GM18499 (cell line): ENCODE measurements around the gene SUMF1.

ENCODE experiments used
- ATAC-seq: cut with Tn5 transposase; IDR thresholded peaks from one replicate; pipeline ENCODE4 v1.9.1; 2021; ENCODE audit warnings: moderate number of reproducible peaks; ENCODE audit not compliant: insufficient read depth, unreplicated experiment

Gene SUMF1

GRCh38 chr3:4419386-4419785 lies 47.7 kb downstream of the SUMF1 start:
- ATAC-seq = no peak

DNA sequence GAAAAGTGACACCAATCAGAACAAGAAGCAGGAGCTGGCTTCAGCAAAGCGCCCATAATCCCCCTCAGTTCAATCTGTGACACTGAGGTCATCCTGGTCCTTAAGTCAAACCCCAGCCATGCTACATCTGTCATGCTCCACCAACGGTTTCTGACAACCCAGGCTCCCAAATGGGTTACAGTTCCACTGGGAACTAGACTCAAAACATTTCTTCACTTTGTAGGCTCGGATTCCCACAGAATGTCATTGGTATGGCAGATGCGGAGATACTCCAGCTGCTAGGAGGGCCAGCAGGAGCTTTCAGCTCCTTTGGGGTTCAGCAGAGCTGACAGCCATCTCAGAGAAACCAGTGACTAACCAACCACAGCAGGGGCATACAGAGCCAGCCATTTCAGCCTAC lies 48.9 kb downstream of the SUMF1 start:
- no peak for ATAC-seq

GRCh38 chr3:4417449-4417848 lies 49.6 kb downstream of the SUMF1 start:
- no peak for ATAC-seq

DNA sequence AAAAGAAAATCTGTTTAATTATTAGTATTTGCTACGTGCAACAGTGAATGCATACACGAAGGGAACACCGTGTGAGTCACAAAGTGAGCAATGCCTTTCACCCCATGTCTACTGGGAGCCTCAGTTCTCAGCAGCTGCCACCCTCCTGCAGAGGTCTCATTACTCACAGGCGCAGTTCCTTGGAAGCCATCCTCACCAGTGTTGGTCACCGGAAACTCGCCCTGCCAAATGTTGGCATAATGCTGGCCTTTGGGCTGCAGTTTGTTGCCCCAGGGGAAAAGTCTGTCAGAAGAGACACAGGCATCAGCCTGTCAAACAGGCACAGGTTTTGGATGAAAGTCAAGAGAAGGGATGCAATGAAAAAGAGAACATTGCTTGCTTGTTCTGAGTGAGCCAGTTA lies 50.1 kb downstream of the SUMF1 start:
- ATAC-seq = no peak

GRCh38 chr3:4416427-4416945 lies 50.6 kb downstream of the SUMF1 start:
- ATAC-seq = no peak

GRCh38 chr3:4413467-4413866 lies 53.6 kb downstream of the SUMF1 start:
- no peak for ATAC-seq

DNA sequence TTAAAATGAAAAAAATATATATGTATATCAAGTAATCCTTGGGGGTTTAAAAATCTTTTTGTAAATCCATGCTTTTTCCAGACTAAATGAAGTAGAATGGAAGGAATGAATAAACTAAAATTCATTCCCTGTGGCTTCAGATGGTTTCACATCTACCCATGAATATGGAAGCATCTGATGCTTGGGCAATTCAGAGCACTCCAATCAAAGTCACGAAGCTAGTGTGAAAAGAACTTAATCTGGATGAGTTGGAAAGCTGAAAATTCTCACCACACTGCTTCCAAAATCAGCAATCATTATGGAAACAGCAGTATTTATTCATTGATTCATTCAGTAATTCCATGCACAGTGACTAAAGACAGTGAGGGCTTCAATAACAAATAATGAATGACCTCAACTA lies 55.2 kb downstream of the SUMF1 start:
- no peak for ATAC-seq

DNA sequence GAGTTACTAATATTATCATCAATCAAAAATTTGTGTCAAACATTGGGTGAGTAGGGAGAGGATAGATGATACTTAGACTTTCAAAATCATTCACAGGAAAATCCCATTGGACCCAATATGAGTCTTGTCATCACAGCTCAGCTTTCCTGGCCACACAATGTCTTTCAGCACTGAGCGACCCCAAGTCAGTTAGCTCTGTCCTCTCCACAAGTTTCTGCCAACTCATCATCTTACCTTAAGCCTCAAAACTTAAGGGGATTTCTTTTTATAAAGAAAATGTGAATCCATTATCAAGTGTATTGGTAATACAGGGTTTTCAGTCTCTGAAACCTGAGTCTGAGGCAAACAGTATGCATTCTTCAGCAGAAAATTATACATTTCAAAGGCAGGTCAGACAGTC lies 55.8 kb downstream of the SUMF1 start:
- no peak for ATAC-seq

- ATAC-seq = no peak
Measured at GRCh38 chr3:4410606-4411005, 56.5 kb downstream of the SUMF1 start.

DNA sequence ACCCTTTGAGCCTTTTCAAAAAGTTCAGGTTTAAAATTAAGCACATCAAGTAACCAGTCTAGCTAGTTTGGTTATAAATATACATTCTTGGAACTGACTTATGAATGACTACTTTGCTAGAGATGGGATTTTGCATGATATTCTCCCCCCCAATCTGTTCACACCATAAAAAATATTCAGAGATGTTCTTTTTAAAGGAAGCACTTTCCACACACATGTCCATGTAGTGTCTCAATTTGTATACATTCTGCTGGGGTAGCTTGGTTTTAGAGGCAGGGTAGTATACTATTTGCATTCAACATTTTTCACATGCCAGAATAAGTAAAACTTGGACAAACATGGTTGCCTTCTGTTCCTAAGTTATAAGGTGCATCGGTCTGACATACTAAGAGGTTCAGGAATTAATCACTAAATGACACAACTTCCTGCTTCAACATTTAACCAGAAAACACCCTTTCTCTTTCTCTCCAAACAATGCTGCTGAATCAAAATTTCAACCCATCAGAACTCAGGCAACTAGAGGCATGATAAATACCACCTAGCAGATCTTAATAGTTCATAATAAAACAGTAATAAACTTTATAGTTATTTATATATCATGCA lies 57.0 kb downstream of the SUMF1 start:
- ATAC-seq = no peak

DNA sequence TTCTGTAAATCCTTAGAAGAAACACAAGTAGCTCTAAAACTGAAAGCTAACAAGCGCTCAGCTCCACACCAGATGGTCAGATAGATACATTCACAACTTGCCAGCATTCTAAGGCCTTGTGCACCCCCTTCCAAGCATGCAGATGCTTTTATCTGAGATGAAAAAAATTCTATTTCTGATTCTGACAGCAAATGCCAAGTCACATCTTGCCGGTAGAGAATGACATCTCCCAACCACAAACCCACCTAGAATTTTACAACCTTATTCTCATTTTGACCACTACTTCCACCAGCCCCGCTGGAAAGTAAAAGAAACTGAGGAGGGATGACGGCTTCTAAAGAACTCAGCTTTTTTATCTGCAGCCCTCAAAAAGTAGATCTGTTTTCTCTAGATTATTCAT lies 57.7 kb downstream of the SUMF1 start:
- ATAC-seq = no peak

DNA sequence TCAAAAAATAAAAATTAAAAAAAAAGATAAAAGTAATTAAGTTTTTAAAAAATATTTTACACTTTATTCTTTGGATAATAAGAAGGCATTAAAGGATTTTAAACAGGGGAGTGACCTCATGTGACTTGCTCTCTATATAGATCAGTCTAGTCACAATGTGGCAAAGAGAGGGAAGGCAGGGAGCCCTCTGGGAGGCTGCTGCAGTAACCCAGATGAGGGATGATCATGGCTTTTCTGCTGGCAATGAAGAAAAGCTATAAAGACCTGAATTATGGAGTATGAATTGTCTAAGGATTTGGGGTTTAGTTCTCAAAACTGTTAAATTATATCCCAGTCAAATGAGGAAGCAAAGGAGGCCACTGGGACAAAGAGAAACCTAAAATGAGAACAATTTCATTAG lies 58.1 kb downstream of the SUMF1 start:
- no peak for ATAC-seq

DNA sequence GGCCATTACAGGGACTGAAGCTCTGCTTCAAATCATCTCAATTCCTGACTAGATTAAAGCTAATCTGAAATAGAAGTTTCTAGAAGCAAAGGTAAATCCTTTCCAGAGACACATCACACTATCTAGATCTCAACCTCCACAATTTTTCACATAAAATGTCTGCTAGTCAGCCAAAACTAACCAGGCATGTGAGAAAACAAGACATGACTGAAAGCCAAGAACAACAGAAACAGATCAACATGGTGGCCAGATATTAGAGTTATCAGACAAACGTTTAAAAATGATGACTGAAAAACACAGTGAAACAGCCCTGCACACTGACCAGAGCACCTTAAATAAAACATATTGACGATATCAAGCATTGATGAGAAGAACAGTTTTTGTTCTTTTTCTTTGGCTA lies 59.1 kb downstream of the SUMF1 start:
- no peak for ATAC-seq

DNA sequence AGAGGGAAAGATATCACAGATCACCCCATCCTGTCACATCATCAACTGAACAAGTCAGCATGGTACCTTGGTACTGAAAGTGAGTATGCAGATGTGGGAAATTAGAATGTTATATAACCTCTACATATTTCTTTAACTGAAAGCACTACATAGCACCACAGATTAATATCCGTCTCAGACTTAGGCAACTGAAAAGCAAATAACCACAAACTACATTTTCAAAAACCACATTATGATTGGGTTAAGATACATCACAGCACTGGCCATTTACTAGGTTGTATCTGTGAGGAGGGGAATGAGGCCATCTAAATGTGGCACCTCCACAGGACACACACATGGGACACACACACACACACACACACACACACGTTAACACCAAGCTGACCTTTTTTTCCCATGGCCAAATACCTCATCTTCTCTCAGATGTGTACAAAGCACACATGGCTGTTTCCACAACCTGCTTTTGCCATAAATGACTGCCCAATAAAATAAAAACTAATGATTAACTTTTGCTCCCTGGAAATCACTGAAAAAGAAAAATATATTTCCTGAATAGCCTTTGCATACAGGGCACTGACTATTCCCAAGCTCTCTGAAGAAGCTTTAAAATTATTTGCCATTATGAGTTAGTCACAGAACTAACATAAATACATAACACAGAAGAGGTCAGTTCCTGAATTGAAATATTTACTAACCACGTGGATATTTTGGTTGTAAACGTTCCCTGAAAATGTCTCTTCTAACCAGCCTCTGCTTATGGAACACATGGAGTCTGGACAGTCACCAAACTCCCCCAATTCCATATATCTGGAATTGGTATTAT lies 60.1 kb downstream of the SUMF1 start:
- peak; percentile 40 for ATAC-seq

DNA sequence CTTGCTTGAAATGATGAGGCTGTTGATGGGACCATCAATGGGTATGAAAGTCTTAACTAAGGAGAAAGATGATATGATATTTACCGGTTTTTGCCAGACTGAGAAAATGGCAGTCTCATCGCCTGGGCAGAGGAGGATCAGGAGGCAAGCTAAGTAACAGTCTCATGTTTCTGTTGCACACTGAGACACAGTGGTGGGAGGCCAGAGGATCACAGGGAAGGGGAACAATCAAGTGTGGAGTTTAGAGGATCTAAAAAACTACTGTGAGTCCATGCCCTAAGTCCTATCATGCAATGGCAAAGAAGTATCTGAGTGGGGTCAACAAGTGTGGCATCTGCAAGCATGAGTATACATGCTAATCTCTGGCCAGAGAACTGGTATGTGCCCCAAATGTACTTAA lies 62.2 kb downstream of the SUMF1 start:
- ATAC-seq = no peak

DNA sequence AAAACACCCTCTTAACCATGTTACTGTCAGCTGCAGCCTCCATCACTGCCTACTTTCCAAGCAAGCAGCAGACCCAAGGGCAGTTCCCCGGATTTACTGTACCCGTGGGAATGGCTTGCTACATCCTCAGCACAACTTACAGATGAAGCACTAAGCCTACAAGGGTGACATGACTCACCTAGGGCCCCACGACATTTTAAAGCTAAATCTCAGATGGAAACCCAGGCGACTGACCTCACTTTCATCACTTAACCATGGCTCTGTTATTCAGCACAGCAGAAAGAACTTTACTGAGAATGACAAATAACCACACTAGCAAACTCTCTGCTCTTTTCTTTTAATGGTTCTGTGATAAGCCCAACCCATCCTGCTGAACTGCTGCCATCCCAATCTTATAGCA lies 65.6 kb downstream of the SUMF1 start:
- no peak for ATAC-seq

DNA sequence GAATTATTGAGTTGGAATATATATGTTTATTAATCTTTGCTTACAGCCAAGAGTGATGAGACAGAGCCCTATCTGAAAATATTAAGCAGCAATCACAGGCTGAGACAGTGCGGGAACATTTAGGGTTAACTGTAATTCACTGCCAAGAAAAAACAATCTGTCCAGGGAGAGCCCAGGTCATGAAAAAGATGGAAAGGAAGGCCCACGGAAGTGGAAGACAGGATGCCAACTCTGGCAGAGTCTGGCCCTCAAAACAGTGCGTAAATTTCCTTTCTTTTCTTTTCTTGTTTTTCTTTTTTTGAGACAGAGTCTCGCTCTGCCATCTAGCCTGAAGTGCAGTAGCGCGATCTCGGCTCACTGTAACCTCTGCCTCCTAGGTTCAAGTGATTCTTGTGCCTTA lies 67.6 kb downstream of the SUMF1 start:
- no peak for ATAC-seq

DNA sequence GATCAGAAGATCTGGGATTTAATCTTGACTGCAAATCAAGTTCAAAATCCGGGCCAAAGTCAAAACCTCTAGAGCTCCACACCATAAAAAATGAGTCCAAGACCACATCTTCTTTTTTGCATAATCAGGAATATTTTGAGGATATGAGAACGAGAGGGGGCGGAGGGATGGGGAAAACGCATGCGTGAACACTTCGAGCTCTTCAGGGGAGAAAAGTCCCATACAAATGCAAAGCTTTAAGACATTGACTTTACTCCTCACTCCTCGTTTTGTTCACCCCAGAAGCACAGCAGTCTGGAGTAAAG lies 68.2 kb downstream of the SUMF1 start:
- ATAC-seq = no peak

DNA sequence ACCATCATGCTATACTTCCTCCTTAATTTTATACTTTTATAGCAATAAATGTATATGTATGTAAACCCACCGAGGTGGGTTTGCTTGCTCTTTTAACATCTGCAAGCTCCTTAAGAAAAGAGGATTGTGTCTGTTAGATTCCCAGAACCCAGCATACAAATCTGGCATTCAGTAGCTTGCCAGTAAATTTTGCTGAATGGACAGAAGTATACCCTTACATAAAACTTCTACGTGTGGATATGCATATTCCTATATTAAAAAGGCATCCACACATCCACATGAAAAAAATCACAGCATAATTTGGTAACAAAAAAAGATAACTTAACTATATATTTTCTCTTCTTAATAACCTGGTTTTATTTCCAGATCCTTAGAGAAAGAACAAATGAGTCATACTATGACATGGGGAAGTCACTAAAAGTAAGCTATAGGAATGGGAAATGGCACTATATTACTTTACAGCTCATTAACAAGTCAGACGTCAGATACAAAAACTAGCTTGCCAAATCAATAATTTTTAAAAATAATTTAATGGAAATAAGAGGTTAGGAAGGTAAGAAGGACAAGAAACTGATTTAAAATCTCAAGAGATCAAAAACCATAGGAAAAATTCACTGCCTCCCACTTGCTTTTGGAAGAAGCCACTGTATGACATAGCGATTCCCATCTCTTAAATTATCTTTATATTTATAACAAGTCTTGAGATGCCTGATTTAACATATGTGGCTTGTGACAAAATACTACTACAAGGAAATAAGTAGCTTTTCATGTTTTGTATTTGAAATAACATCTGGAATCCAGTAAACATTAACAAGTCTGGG lies 68.7 kb downstream of the SUMF1 start:
- ATAC-seq = no peak

GRCh38 chr3:4397466-4397865 lies 69.6 kb downstream of the SUMF1 start:
- no peak for ATAC-seq

DNA sequence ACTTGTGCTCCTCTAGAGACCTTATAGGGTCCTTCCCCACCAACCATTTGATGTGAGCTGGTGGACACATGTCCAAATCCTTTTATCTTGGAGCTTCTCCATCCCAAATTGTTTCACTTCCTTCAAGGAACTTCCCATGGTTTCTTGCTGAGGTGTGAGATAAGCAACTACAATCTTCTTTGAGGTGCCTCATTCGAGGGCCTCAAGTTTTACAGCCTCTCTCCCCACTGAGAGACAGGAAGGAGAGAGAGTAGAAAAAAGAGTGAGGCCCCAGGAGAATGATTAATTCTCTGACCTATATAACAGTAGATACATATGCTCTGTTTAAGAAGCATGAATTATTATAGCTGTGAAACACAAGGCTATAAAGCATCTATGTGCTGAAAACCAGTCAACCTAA lies 70.5 kb downstream of the SUMF1 start:
- no peak for ATAC-seq
